ENCODE data around the gene SLC4A11.
"Not testable (repeated sequence)": the region's sequence is repeated elsewhere in the genome, so short reads cannot be mapped to it uniquely, and the experiment has no call there.

SLC4A11 gene

GRCh38 chr20:3224681-3225421 lies 14.1 kb downstream of the SLC4A11 start:
- Mint-ChIP-seq H3K4me3 (no peak overlapping the region), H3K27ac (no peak overlapping the region)

GRCh38 chr20:3223994-3224680 lies 14.9 kb downstream of the SLC4A11 start:
- peaks cover 18% of the 10 kb centered on the region for H3K36me3 Mint-ChIP-seq
- peak overlapping the region; percentile 72 for H3K27ac Mint-ChIP-seq
- H3K9me3 Mint-ChIP-seq, result no peaks in the 10 kb centered on the region
- no peak for ATAC-seq
- no peaks in the 10 kb centered on the region for H3K27me3 Mint-ChIP-seq
- peaks cover 26% of the 10 kb centered on the region for H3K4me1 Mint-ChIP-seq
- no peak overlapping the region for H3K4me3 Mint-ChIP-seq

More at GRCh38 chr20:3224681-3225421, 14.1 kb downstream of the SLC4A11 start:
- no peak for ATAC-seq
- peaks cover 18% of the 10 kb centered on the region for H3K36me3 Mint-ChIP-seq
- no peaks in the 10 kb centered on the region for H3K27me3 Mint-ChIP-seq
- H3K9me3 Mint-ChIP-seq, result no peaks in the 10 kb centered on the region
- peaks cover 26% of the 10 kb centered on the region for H3K4me1 Mint-ChIP-seq

GRCh38 chr20:3223651-3223993 lies 15.4 kb downstream of the SLC4A11 start:
- H3K27me3 Mint-ChIP-seq, result no peaks in the 10 kb centered on the region
- H3K4me1 Mint-ChIP-seq, result peaks cover 26% of the 10 kb centered on the region
- H3K27ac Mint-ChIP-seq, result peak overlapping the region; percentile 72
- H3K36me3 Mint-ChIP-seq, result peaks cover 18% of the 10 kb centered on the region
- H3K9me3 Mint-ChIP-seq, result no peaks in the 10 kb centered on the region
- no peak overlapping the region for H3K4me3 Mint-ChIP-seq
- ATAC-seq, result no peak

- Mint-ChIP-seq H3K36me3 (peaks cover 18% of the 10 kb centered on the region), H3K9me3 (no peaks in the 10 kb centered on the region), H3K27ac (peak overlapping the region; percentile 72), H3K4me3 (no peak overlapping the region), H3K4me1 (peaks cover 33% of the 10 kb centered on the region), H3K27me3 (no peaks in the 10 kb centered on the region)
- peak; percentile 87 for ATAC-seq
These were observed 16.1 kb downstream of the SLC4A11 start for GRCh38 chr20:3222635-3223600.

- peaks cover 13% of the 10 kb centered on the region for H3K36me3 Mint-ChIP-seq
- H3K27ac Mint-ChIP-seq, result no peak overlapping the region
- H3K4me1 Mint-ChIP-seq, result peaks cover 34% of the 10 kb centered on the region
- no peak overlapping the region for H3K4me3 Mint-ChIP-seq
- no peaks in the 10 kb centered on the region for H3K27me3 Mint-ChIP-seq
- no peak for ATAC-seq
- no peaks in the 10 kb centered on the region for H3K9me3 Mint-ChIP-seq
These were observed 17.4 kb downstream of the SLC4A11 start for GRCh38 chr20:3221398-3222226.

- peak; percentile 80 for ATAC-seq
- no peaks in the 10 kb centered on the region for H3K27me3 Mint-ChIP-seq
These were observed 20.5 kb downstream of the SLC4A11 start for GRCh38 chr20:3218307-3218988.

GRCh38 chr20:3215359-3215917 lies 23.6 kb downstream of the SLC4A11 start:
- not testable (repeated sequence) for H3K9me3 Mint-ChIP-seq, H3K27me3 Mint-ChIP-seq, H3K27ac Mint-ChIP-seq, ATAC-seq, H3K4me3 Mint-ChIP-seq
- Mint-ChIP-seq H3K36me3 (peaks cover 17% of the 10 kb centered on the region), H3K4me1 (peaks cover 19% of the 10 kb centered on the region)

More at GRCh38 chr20:3218307-3218988, 20.5 kb downstream of the SLC4A11 start:
- no peak overlapping the region for H3K27ac Mint-ChIP-seq
- peaks cover 20% of the 10 kb centered on the region for H3K36me3 Mint-ChIP-seq
- H3K9me3 Mint-ChIP-seq, result no peaks in the 10 kb centered on the region
- peaks cover 30% of the 10 kb centered on the region for H3K4me1 Mint-ChIP-seq
- no peak overlapping the region for H3K4me3 Mint-ChIP-seq

- Mint-ChIP-seq H3K27me3 (no peaks in the 10 kb centered on the region), H3K9me3 (no peaks in the 10 kb centered on the region), H3K36me3 (peaks cover 22% of the 10 kb centered on the region), H3K4me3 (no peak overlapping the region), H3K4me1 (peaks cover 27% of the 10 kb centered on the region), H3K27ac (no peak overlapping the region)
- ATAC-seq, result no peak
These were observed 25.8 kb downstream of the SLC4A11 start for GRCh38 chr20:3213226-3213625.

- Mint-ChIP-seq H3K4me1 (peaks cover 25% of the 10 kb centered on the region), H3K27me3 (no peaks in the 10 kb centered on the region), H3K9me3 (no peaks in the 10 kb centered on the region), H3K4me3 (peak overlapping the region; percentile 96), H3K36me3 (peaks cover 22% of the 10 kb centered on the region), H3K27ac (peak overlapping the region; percentile 96)
- no peak for ATAC-seq
These were observed 28.6 kb downstream of the SLC4A11 start for GRCh38 chr20:3210346-3210745.

- peaks cover 22% of the 10 kb centered on the region for H3K36me3 Mint-ChIP-seq
- peaks cover 25% of the 10 kb centered on the region for H3K4me1 Mint-ChIP-seq
- ATAC-seq, result peak; percentile 50
- peak overlapping the region; percentile 96 for H3K4me3 Mint-ChIP-seq
- no peaks in the 10 kb centered on the region for H3K27me3 Mint-ChIP-seq
- no peaks in the 10 kb centered on the region for H3K9me3 Mint-ChIP-seq
- H3K27ac Mint-ChIP-seq, result peak overlapping the region; percentile 96
These were observed 29.1 kb downstream of the SLC4A11 start for GRCh38 chr20:3209946-3210317.

- ATAC-seq, result peak; percentile 77
- H3K4me3 Mint-ChIP-seq, result peak within 1 kb of the TSS; percentile 96
These were observed 29.6 kb downstream of the SLC4A11 start, which contains the start of gene ITPA for GRCh38 chr20:3209257-3209945. Gene ITPA (plus strand): TSS chr20:3209498. CDS start chr20:3209552, 54 bp downstream.

GRCh38 chr20:3208786-3209256 lies 30.2 kb downstream of the SLC4A11 start:
- Mint-ChIP-seq H3K4me3 (peak overlapping the region; percentile 96), H3K36me3 (peaks cover 20% of the 10 kb centered on the region), H3K4me1 (peaks cover 33% of the 10 kb centered on the region), H3K27me3 (no peaks in the 10 kb centered on the region), H3K27ac (peak overlapping the region; percentile 96), H3K9me3 (no peaks in the 10 kb centered on the region)
- no peak for ATAC-seq

More at GRCh38 chr20:3209257-3209945, 29.6 kb downstream of the SLC4A11 start, which contains the start of gene ITPA:
- no peaks in the 10 kb centered on the region for H3K27me3 Mint-ChIP-seq
- H3K4me1 Mint-ChIP-seq, result peaks cover 30% of the 10 kb centered on the region
- peak within 1 kb of the TSS; percentile 96 for H3K27ac Mint-ChIP-seq
- H3K36me3 Mint-ChIP-seq, result peaks cover 22% of the 10 kb centered on the region
- H3K9me3 Mint-ChIP-seq, result no peaks in the 10 kb centered on the region

Measured in stimulated activated memory B cell treated with anti-CD40 and anti-IgM and Interleukin-4, amounts not matched to agents 10 μg/mL and 1 μg/mL and 100 μg/mL, for 72 hours (primary cell).